HepG2 (cell line): ENCODE measurements around the gene MIF4GD. TPM values are rescaled to one million over a fixed set of nuclear protein-coding genes. Genes with fewer than 3 reads are reported as not detected.

Experiments
- ATF5 ChIP-seq: sonication (generic); formaldehyde crosslinking; IDR thresholded peaks from 2 replicates; pipeline ENCODE4 v1.4.0; 2020; ENCODE audit warnings: mild to moderate bottlenecking, low read depth, missing genetic modification reagents
- FOSL1 ChIP-seq: sonication (generic); formaldehyde crosslinking; IDR thresholded peaks from 2 replicates; pipeline ENCODE4 v1.9.0; 2021; ENCODE audit warnings: missing genetic modification reagents, borderline replicate concordance
- HNRNPLL ChIP-seq: fragments of 200-400 bp; formaldehyde crosslinking; IDR thresholded peaks from 2 replicates; pipeline ENCODE4 v1.6.1; 2017; ENCODE audit warnings: mild to moderate bottlenecking, low read depth, low read length; ENCODE audit not compliant: poor library complexity, severe bottlenecking
- HOMEZ ChIP-seq: IDR thresholded peaks from 2 replicates; pipeline ENCODE4 v1.6.1; 2016; ENCODE audit warnings: low read depth
- MAFG ChIP-seq: sonication (generic); formaldehyde crosslinking; IDR thresholded peaks from 2 replicates; pipeline ENCODE4 v1.5.1; 2020; ENCODE audit warnings: mild to moderate bottlenecking, missing genetic modification reagents
- MLX ChIP-seq: IDR thresholded peaks from 2 replicates; pipeline ENCODE4 v1.6.1; 2016
- MZF1 ChIP-seq: sonication (generic); formaldehyde crosslinking; IDR thresholded peaks from 2 replicates; pipeline ENCODE4 v1.8.1; 2023; ENCODE audit warnings: mild to moderate bottlenecking, missing genetic modification reagents, borderline replicate concordance
- NAIF1 ChIP-seq: sonication (generic); formaldehyde crosslinking; IDR thresholded peaks from 2 replicates; pipeline ENCODE4 v1.5.0; 2020; ENCODE audit warnings: mild to moderate bottlenecking, missing genetic modification reagents, borderline replicate concordance
- NFE2L1 ChIP-seq: sonication (generic); formaldehyde crosslinking; IDR thresholded peaks from 2 replicates; pipeline ENCODE4 v1.4.0; 2020; ENCODE audit warnings: missing genetic modification reagents, mild to moderate bottlenecking, borderline replicate concordance
- PAWR ChIP-seq: sonication (generic); formaldehyde crosslinking; IDR thresholded peaks from 2 replicates; pipeline ENCODE4 v1.4.0; 2020; ENCODE audit warnings: missing genetic modification reagents, mild to moderate bottlenecking, borderline replicate concordance
- PAX8 ChIP-seq: sonication (generic); formaldehyde crosslinking; IDR thresholded peaks from 2 replicates; pipeline ENCODE4 v1.8.0; 2022; ENCODE audit warnings: mild to moderate bottlenecking, missing genetic modification reagents, borderline replicate concordance
- PREB ChIP-seq: sonication (generic); formaldehyde crosslinking; IDR thresholded peaks from 2 replicates; pipeline ENCODE4 v1.4.0; 2020; ENCODE audit warnings: missing genetic modification reagents
- RFXANK ChIP-seq: IDR thresholded peaks from 2 replicates; pipeline ENCODE4 v1.6.1; 2016
- TEAD3 ChIP-seq: optimal IDR thresholded peaks from 2 replicates; pipeline ENCODE3; 2016; ENCODE audit warnings: borderline replicate concordance
- ZBTB21 ChIP-seq: sonication (generic); formaldehyde crosslinking; IDR thresholded peaks from 2 replicates; pipeline ENCODE4 v1.4.0; 2020; ENCODE audit warnings: missing genetic modification reagents
- ZFP62 ChIP-seq: sonication (generic); formaldehyde crosslinking; IDR thresholded peaks from 2 replicates; pipeline ENCODE4 v1.4.0; 2020; ENCODE audit warnings: missing genetic modification reagents
- ZNF281 ChIP-seq: sonication (generic); formaldehyde crosslinking; IDR thresholded peaks from 2 replicates; pipeline ENCODE4 v1.4.0; 2020; ENCODE audit warnings: missing genetic modification reagents, borderline replicate concordance
- ZNF343 ChIP-seq: sonication (generic); formaldehyde crosslinking; IDR thresholded peaks from 2 replicates; pipeline ENCODE4 v1.4.0; 2020; ENCODE audit warnings: mild to moderate bottlenecking, missing genetic modification reagents
- ZNF446 ChIP-seq: sonication (generic); formaldehyde crosslinking; IDR thresholded peaks from 2 replicates; pipeline ENCODE4 v1.5.0; 2020; ENCODE audit warnings: mild to moderate bottlenecking, missing genetic modification reagents
- ZNF496 ChIP-seq: sonication (generic); formaldehyde crosslinking; IDR thresholded peaks from 2 replicates; pipeline ENCODE4 v1.8.1; 2023; ENCODE audit warnings: mild to moderate bottlenecking, moderate library complexity, missing genetic modification reagents; ENCODE audit not compliant: insufficient replicate concordance
- ZNF720 ChIP-seq: sonication (generic); formaldehyde crosslinking; IDR thresholded peaks from 2 replicates; pipeline ENCODE4 v1.4.0; 2020; ENCODE audit warnings: missing genetic modification reagents
- polyA plus RNA-seq, 8 experiments: library from polyadenylated mRNA; depleted of rRNA in 3 of 8; stranded (reverse) in 7 of 8; unstranded in 1 of 8; fragments of >200 nt; fragmentation: Illumina TruSeq in 4 of 8; extraction: Trizol in 4 of 8; gene quantifications; 2 replicates each; pipeline versions ENCODE4 v1.2.1 to v1.2.3, GENCODE V29; 2011 to 2016; ENCODE audit warnings: low read depth in 4 of 8, missing spikeins in 1 of 8, mixed read lengths in 1 of 8; ENCODE audit not compliant: insufficient read depth in 1 of 8
- total RNA-seq, 5 experiments: library from RNA; depleted of rRNA; stranded (reverse); fragments of >200 nt; fragmentation: Illumina TruSeq; extraction: Trizol; gene quantifications; 2 replicates each; pipeline ENCODE4 v1.2.3, GENCODE V29; 2016; ENCODE audit warnings: low read depth in 1 of 5

MIF4GD gene
- total and polyA plus RNA-seq, 2 of the 13 experiments (the other 11 are each of a cell fraction or from before 2014, with no cell fraction given): 14.0 to 28.0 TPM

GRCh38 chr17:75308732-75309629 is 38.0 kb upstream of the MIF4GD start (continued):
- TF ChIP-seq HOMEZ: peak; percentile 30; the same call in 1 of the 2 replicates
- no peak for TF ChIP-seq MZF1 (CRISPR knock-in tag)
- no peak for TF ChIP-seq ZFP62 (CRISPR knock-in tag)
- no peak for TF ChIP-seq NFE2L1
- peak; percentile 90; the same call in 1 of the 2 replicates for TF ChIP-seq PAWR
- peak; percentile 79 for TF ChIP-seq ZNF281 (CRISPR knock-in tag)
- TF ChIP-seq FOSL1 (CRISPR knock-in tag): no peak
- 0 out of 2 replicates have a peak, but pooled peaks have one; percentile 68 for TF ChIP-seq ZNF446 (CRISPR knock-in tag)
- no peak for TF ChIP-seq MAFG
- TF ChIP-seq HNRNPLL: peak; percentile 32
- no peak for TF ChIP-seq NAIF1 (CRISPR knock-in tag)
- no peak for TF ChIP-seq RFXANK (CRISPR knock-in tag)
- TF ChIP-seq ZNF720 (CRISPR knock-in tag): no peak
- no peak for TF ChIP-seq PREB (CRISPR knock-in tag)
- TF ChIP-seq TEAD3 (CRISPR knock-in tag): no peak
- TF ChIP-seq MLX (CRISPR knock-in tag): no peak
- no peak for TF ChIP-seq PAX8 (CRISPR knock-in tag)
- TF ChIP-seq ZNF496: no peak
- TF ChIP-seq ZNF343 (CRISPR knock-in tag): 0 out of 2 replicates have a peak, but pooled peaks have one; percentile 72
- TF ChIP-seq ATF5 (CRISPR knock-in tag): peak; percentile 79; the same call in 1 of the 2 replicates
- TF ChIP-seq ZBTB21 (CRISPR knock-in tag): peak; percentile 45; the same call in 1 of the 2 replicates
